Muscle of back (tissue), 11 donors: ENCODE measurements around the gene NEK6. TPM values are rescaled to one million over a fixed set of nuclear protein-coding genes. Genes with fewer than 3 reads are reported as not detected.

Experiments
- DNase-seq, 3 donors: peaks; one replicate each; pipeline versions ENCODE4 v3.0.0 to v3.0.0-alpha.2; 2013
- polyA plus RNA-seq, 10 donors: library from polyadenylated mRNA; unstranded; fragments of 120-200 nt; gene quantifications; one replicate each; pipeline ENCODE4 v1.2.1, GENCODE V29; 2013; ENCODE audit not compliant: insufficient read length in 10 of 10

The NEK6 gene
- polyA plus RNA-seq, 10 donors: 35.0 to 48.2 (median 39.1) TPM

DNA sequence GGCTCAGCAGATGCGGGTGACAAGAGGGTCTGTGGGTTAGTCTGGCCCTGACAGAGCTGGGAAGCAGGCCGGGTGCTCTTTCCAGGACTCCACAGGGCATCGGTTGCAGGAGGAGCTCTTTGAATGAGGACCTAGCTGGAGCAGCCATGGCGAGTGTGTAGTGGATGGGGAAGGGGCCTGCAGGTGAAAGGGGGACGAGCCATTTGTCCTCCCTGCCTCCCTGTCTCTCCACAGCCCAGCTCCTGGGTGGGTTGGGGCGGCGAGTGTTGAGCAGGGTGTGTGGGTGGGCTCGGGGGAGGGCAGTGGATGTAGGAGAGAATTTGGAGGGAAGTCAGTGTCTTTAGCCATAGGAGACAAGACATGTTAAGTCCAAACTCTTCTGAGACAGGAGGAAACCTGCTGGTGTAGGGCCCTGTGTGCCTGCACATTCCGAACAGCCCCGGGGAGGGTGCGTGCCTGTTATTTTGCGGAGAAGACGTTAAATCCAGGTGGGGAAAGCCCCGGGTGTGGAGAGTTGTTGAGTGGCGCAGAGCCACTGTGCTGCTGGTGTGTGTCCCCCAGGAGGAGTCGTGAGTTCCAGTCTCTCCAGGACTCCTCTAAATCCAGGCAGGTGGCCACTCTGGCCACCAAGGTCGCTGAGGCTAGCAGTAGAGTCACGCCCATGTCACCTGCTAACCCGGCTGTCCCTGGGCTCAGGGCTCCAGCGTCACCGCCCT, 83.9 kb downstream of the NEK6 start:
- no peak for DNase-seq

GRCh38 chr9:124342402-124342775, 84.6 kb downstream of the NEK6 start:
- DNase-seq: no peak

- peak; percentile 74 to 89 (median 87) for DNase-seq
Measured at GRCh38 chr9:124342776-124343485, 85.2 kb downstream of the NEK6 start.

- DNase-seq: no peak
Measured at GRCh38 chr9:124343533-124344290, 86.0 kb downstream of the NEK6 start.

GRCh38 chr9:124344291-124345050, 86.7 kb downstream of the NEK6 start:
- no peak for DNase-seq

- no peak for DNase-seq
Measured at GRCh38 chr9:124345063-124345462, 87.3 kb downstream of the NEK6 start.

- no peak for DNase-seq
Measured at GRCh38 chr9:124345751-124346281, 88.1 kb downstream of the NEK6 start.

- DNase-seq: no peak
Measured at GRCh38 chr9:124346347-124347163, 88.8 kb downstream of the NEK6 start.

DNA sequence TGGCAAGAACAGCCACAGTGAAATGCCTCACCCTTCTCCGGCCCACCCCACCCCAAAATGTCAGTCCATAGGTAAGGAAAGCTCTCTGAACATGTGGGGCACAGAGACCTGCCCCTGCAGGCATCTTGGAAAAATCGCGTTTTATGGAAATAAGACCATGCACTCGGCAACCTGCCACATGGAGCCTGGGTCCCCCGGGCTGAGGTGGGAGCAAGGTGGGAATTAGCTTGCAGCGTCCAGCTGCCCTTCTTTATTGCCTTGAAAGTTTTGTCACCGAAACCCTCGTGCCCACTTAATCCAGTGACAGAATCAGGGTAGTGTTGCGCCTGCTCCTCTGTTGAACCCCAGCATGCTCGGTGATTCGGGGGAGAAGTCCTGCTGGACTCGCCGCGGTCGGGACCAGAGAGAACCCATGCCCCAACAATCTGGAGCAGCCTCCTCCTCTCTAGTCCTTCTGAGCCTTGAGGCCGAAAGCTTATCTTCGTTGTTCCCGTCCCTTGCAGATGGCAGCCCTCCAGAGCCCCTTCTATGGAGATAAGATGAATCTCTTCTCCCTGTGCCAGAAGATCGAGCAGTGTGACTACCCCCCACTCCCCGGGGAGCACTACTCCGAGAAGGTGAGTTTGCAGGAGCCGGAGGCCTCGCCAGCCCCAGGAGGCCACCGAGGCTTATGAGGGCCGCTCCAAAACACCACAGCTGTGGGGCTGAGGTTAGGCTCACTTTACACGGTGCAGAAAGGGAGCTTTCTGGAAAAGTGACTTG, 89.6 kb downstream of the NEK6 start:
- no peak for DNase-seq

GRCh38 chr9:124347968-124348358, 90.2 kb downstream of the NEK6 start:
- DNase-seq: no peak

DNA sequence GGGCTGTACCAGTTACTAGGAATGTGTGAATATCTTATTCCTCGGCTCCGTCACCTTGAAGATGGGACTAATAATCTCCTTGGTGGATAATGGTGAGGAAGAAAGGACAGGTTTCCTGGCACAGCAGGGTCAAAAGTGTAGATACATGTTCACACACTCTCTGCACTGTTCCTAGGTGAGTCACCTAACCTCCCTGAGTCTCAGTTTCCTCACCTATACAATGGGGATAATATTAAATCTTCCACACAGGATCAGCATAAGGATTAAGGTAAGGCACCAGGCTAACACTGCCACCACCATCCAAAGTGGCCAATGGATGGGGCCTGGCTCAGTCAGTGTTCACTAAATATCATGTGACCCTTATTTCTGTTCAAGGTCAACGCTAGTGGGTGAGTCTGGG, 90.6 kb downstream of the NEK6 start:
- DNase-seq: no peak

DNA sequence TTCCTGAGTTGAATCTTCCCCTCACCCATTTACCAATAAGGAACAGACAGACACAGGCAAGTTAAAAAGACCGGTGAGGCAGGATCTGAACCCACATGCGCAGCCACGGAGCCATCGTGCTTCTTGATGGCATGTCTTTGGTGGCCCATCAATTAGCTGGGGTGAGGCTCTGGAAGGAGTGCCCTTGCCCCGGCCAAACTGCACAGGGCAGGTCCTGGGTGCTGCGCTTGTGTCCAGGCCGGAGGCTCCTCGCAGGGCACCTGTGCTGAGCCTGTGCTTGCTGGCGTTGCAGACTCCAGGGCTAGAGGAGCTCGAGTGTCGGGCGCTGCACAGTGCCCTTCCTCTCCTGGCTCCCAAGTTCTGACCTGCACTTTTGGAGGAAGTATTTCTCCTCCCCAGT, 91.1 kb downstream of the NEK6 start:
- no peak for DNase-seq

DNA sequence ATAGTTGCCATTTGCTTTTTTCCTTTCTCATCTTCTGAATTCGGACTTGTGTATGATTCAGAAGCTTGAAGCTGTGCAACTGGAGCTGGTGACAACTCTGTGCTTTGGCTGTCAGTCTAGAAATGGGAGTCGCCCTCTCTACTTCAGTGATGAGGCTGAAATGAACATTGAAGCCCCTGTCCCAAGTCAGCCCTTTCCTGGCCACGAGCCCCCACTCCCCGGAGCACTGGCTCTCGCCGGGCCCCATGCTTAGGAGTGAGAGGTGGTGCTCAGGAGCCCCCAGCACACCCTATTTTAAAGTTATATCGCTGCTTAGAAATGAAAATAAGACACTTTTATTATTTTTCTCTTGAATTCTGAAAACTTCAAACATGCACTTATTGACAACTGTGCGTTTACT, 91.5 kb downstream of the NEK6 start:
- DNase-seq: no peak

- no peak for DNase-seq
Measured at GRCh38 chr9:124349675-124350493, 92.1 kb downstream of the NEK6 start.

- no peak for DNase-seq
Measured at GRCh38 chr9:124350494-124351263, 92.9 kb downstream of the NEK6 start.

DNA sequence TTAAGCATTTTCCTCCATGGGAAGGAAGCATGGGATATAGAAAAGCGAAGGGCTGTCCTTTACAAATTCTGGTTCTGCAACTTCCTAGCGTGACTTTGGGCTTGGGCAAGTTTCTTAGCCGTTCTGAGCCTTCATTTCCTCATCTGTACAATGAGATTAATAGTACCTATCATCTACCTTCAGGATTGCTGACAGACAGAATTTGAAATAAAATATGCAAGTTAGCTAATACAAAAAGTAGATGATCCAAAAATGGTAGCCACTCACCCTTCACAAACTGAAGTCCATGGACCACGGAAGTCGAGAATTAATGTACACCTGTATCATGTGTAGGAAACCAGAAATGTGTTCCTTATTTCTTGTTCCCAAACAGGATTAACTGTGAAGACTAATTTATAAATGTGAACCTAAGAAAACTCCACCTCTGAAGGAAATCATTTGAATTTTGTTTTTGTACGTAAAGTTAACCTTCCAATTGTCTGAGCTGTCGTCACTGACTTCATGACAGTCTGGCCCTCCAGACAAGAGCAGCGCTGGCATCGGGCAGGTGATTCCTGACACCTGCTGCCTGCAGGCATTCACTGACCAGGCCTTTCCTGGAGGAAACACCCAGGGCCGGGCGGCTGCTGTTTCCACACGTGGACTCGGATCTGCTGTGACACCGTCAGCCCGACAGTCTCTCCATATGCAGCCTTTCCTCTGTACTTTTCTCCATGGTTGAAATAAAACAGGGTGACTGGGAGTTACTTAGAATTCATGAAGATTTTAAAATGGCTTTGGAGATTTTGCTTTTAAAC, 94.1 kb downstream of the NEK6 start:
- no peak for DNase-seq

DNA sequence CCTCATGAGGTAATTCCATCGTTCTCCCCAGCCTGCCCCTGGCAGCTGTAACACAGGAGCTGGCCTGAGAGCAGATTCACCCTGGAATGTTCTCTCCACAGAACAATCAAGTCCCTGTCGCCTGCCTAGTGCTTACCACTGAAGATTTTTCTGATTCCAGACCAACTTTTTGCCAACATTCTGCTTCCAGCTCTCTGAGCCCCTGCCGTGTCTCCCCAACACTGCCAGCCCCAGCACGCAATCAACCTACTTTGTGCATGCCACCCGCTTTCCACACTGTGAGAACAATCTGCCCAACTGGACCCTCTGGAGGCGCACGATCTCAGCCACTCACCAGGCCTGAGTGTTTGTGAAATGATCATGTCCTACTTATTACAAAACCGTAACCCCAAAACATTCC, 94.9 kb downstream of the NEK6 start:
- DNase-seq: no peak
